ENCODE data around the gene FAM222B. TPM values are rescaled to one million over a fixed set of nuclear protein-coding genes. Genes with fewer than 3 reads are reported as not detected.
"Not testable (repeated sequence)": the region's sequence is repeated elsewhere in the genome, so short reads cannot be mapped to it uniquely, and the experiment has no call there.

FAM222B gene
- total RNA-seq, 4 donors from 2014 or later: 12.1 to 20.7 (median 17.8) TPM

GRCh38 chr17:28788100-28788499 is 54.5 kb downstream of the FAM222B start:
- no peaks in the 10 kb centered on the region for H3K9me3 ChIP-seq
- no peak overlapping the region for H3K27ac ChIP-seq
- H3K27me3 ChIP-seq: no peaks in the 10 kb centered on the region
- H3K4me1 ChIP-seq: no peaks in the 10 kb centered on the region
- TF ChIP-seq POLR2AphosphoS5 (IDR thresholded peaks at IDR 0.05): no peak
- TF ChIP-seq EP300 (IDR thresholded peaks at IDR 0.05): no peak
- no peak for TF ChIP-seq POLR2A (IDR thresholded peaks at IDR 0.05)
- no peak for TF ChIP-seq CTCF (IDR thresholded peaks at IDR 0.05)
- 97% methylated on average over 4 of the region's 4 CpGs for WGBS
- no peak for DNase-seq (ENCODE audit: low spot score in 2 of 2)
- H3K36me3 ChIP-seq: no peaks in the 10 kb centered on the region
- H3K4me3 ChIP-seq: no peak overlapping the region

- no peaks in the 10 kb centered on the region for H3K27me3 ChIP-seq
- H3K27ac ChIP-seq: no peak overlapping the region
- H3K4me3 ChIP-seq: no peak overlapping the region
- no peak for DNase-seq (ENCODE audit: low spot score in 2 of 2)
- H3K9me3 ChIP-seq: no peaks in the 10 kb centered on the region
- H3K4me1 ChIP-seq: no peaks in the 10 kb centered on the region
- TF ChIP-seq EP300 (IDR thresholded peaks at IDR 0.05): no peak
- no peak for TF ChIP-seq POLR2A (IDR thresholded peaks at IDR 0.05)
- no peak for TF ChIP-seq CTCF (IDR thresholded peaks at IDR 0.05)
- TF ChIP-seq POLR2AphosphoS5 (IDR thresholded peaks at IDR 0.05): no peak
- 89% methylated on average over 3 of the region's 3 CpGs for WGBS
- no peaks in the 10 kb centered on the region for H3K36me3 ChIP-seq
Measured at GRCh38 chr17:28783161-28783560, 59.4 kb downstream of the FAM222B start.

- not testable (repeated sequence) for H3K36me3 ChIP-seq; H3K27me3 ChIP-seq; H3K9me3 ChIP-seq; DNase-seq (ENCODE audit: low spot score in 2 of 2); H3K4me3 ChIP-seq; H3K27ac ChIP-seq
- 95% methylated on average over 13 of the region's 13 CpGs for WGBS
- H3K4me1 ChIP-seq: peaks cover 14% of the 10 kb centered on the region
Measured at GRCh38 chr17:28779601-28780000, 63.0 kb downstream of the FAM222B start.

GRCh38 chr17:28777178-28777577 is 65.4 kb downstream of the FAM222B start:
- Histone ChIP-seq H3K27me3 (no peaks in the 10 kb centered on the region), H3K9me3 (no peaks in the 10 kb centered on the region), H3K27ac (no peak overlapping the region), H3K36me3 (no peaks in the 10 kb centered on the region), H3K4me3 (no peak overlapping the region), H3K4me1 (peaks cover 14% of the 10 kb centered on the region)
- DNase-seq (ENCODE audit: low spot score in 2 of 2): no peak
- TF ChIP-seq EP300 (IDR thresholded peaks at IDR 0.05): no peak
- no peak for TF ChIP-seq POLR2AphosphoS5 (IDR thresholded peaks at IDR 0.05)
- TF ChIP-seq POLR2A (IDR thresholded peaks at IDR 0.05): no peak
- TF ChIP-seq CTCF (IDR thresholded peaks at IDR 0.05): no peak
- WGBS: 14% methylated on average over 1 of the region's 1 CpG

GRCh38 chr17:28774206-28774605 is 68.4 kb downstream of the FAM222B start:
- Histone ChIP-seq H3K4me1 (peaks cover 14% of the 10 kb centered on the region), H3K27ac (no peak overlapping the region), H3K27me3 (no peaks in the 10 kb centered on the region), H3K36me3 (no peaks in the 10 kb centered on the region), H3K9me3 (no peaks in the 10 kb centered on the region), H3K4me3 (no peak overlapping the region)
- DNase-seq (ENCODE audit: low spot score in 2 of 2): no peak
- 69% methylated on average over 3 of the region's 3 CpGs for WGBS
- TF ChIP-seq EP300 (IDR thresholded peaks at IDR 0.05): no peak

GRCh38 chr17:28773736-28774135 is 68.9 kb downstream of the FAM222B start:
- no peak for DNase-seq (ENCODE audit: low spot score in 2 of 2)
- WGBS: 89% methylated on average over 6 of the region's 6 CpGs
- no peak overlapping the region for H3K4me3 ChIP-seq

More at GRCh38 chr17:28773736-28774135, 68.9 kb downstream of the FAM222B start:
- Histone ChIP-seq H3K36me3 (no peaks in the 10 kb centered on the region), H3K9me3 (no peaks in the 10 kb centered on the region), H3K4me1 (peaks cover 14% of the 10 kb centered on the region), H3K27me3 (no peaks in the 10 kb centered on the region), H3K27ac (no peak overlapping the region)
- no peak for TF ChIP-seq CTCF (IDR thresholded peaks at IDR 0.05)
- TF ChIP-seq POLR2A (IDR thresholded peaks at IDR 0.05): no peak
- no peak for TF ChIP-seq POLR2AphosphoS5 (IDR thresholded peaks at IDR 0.05)

Measured in suprapubic skin (tissue), 4 donors.